MCF 10A (cell line): ENCODE measurements around the gene SUCLG2. TPM values are rescaled to one million over a fixed set of nuclear protein-coding genes. Genes with fewer than 3 reads are reported as not detected.

Source experiments
- BruUV-seq: library from RNA; stranded (reverse); fragments of 400-500 nt; replicated peaks from 2 replicates; lab custom pipeline; 2021; lab: Mats Ljungman, UMichigan
- CTCF ChIA-PET: fragments of 300-600 bp; sonication (Branson Sonifier 250); formaldehyde crosslinking; extraction: SDS; loops from one replicate; lab custom pipeline; 2021; ENCODE audit warnings: antibody characterized with exemption, inconsistent platforms; lab: Yijun Ruan, JAX
- POLR2A ChIA-PET: fragments of 300-600, 350-650 bp; sonication (Branson Sonifier 250); formaldehyde crosslinking; extraction: SDS; loops from one replicate; lab custom pipeline; 2020; ENCODE audit warnings: antibody characterized with exemption, inconsistent platforms; lab: Yijun Ruan, JAX
- DNase-seq: peaks from one replicate; pipeline ENCODE4 v3.0.0-alpha.2; 2018; ENCODE audit not compliant: unreplicated experiment
- H3K27ac Mint-ChIP-seq: one replicate; pipeline ENCODE4 v1.8.0; 2022; ENCODE audit warnings: mild to moderate bottlenecking, low read depth, mixed read lengths; ENCODE audit not compliant: unreplicated experiment
- H3K27me3 Mint-ChIP-seq: one replicate; pipeline ENCODE4 v1.8.0; 2022; ENCODE audit warnings: mixed read lengths; ENCODE audit not compliant: insufficient read depth, unreplicated experiment
- H3K36me3 Mint-ChIP-seq: one replicate; pipeline ENCODE4 v1.8.0; 2022; ENCODE audit warnings: mild to moderate bottlenecking, moderate library complexity, mixed read lengths; ENCODE audit not compliant: insufficient read depth, unreplicated experiment
- H3K4me1 Mint-ChIP-seq: one replicate; pipeline ENCODE4 v1.8.0; 2022; ENCODE audit warnings: mixed read lengths; ENCODE audit not compliant: insufficient read depth, unreplicated experiment
- H3K4me3 Mint-ChIP-seq: one replicate; pipeline ENCODE4 v1.8.0; 2022; ENCODE audit warnings: mild to moderate bottlenecking, moderate library complexity, mixed read lengths; ENCODE audit not compliant: unreplicated experiment
- H3K9me3 Mint-ChIP-seq: one replicate; pipeline ENCODE4 v1.8.0; 2022; ENCODE audit warnings: mixed read lengths; ENCODE audit not compliant: unreplicated experiment
- intact Hi-C: fragments of 100-400 bp; cut with micrococcal nuclease; formaldehyde crosslinking; loops from 2 replicates; pipeline ENCODE4 v1.14.1; 2022
- total RNA-seq: library from RNA; stranded (reverse); gene quantifications from 2 replicates; pipeline ENCODE4 v1.2.3, GENCODE V29; 2022
- TF ChIP-seq, protein P1 (sequence below): fragments of 200-600 bp; IDR thresholded peaks from one replicate; pipeline ENCODE4 v1.8.0; 2022; ENCODE audit warnings: antibody characterized with exemption, mild to moderate bottlenecking; ENCODE audit not compliant: unreplicated experiment

Gene SUCLG2
- total RNA-seq, 1 experiment from 2014 or later = 55.6 TPM

DNA sequence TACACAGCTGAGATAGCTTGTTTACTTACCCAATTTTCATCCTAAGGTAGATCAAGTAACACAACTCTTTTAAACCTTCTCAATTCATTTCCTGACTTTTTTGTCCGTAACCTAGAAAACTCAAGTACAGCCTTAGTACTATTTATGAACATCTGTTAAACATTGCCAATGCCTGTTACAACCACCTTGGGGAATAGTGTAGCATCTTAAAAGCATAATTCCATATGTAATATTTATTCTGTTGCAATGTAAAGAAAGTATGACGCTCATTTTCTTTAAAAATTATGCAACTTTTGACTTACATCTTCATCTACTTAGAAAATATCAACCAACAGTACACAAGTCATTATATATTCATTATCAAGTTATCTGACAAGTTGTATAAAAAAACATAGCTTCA lies 54.6 kb downstream of the SUCLG2 start:
- peaks cover 30% of the 10 kb centered on the region for H3K36me3 Mint-ChIP-seq
- no peak overlapping the region for H3K27ac Mint-ChIP-seq
- peaks cover 14% of the 10 kb centered on the region for H3K4me1 Mint-ChIP-seq
- TF ChIP-seq, protein P1, sequence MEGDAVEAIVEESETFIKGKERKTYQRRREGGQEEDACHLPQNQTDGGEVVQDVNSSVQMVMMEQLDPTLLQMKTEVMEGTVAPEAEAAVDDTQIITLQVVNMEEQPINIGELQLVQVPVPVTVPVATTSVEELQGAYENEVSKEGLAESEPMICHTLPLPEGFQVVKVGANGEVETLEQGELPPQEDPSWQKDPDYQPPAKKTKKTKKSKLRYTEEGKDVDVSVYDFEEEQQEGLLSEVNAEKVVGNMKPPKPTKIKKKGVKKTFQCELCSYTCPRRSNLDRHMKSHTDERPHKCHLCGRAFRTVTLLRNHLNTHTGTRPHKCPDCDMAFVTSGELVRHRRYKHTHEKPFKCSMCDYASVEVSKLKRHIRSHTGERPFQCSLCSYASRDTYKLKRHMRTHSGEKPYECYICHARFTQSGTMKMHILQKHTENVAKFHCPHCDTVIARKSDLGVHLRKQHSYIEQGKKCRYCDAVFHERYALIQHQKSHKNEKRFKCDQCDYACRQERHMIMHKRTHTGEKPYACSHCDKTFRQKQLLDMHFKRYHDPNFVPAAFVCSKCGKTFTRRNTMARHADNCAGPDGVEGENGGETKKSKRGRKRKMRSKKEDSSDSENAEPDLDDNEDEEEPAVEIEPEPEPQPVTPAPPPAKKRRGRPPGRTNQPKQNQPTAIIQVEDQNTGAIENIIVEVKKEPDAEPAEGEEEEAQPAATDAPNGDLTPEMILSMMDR = no peak
- ChIA-PET CTCF (interaction anchor here (0.6 to 1.4 kb wide), 2 partner anchors 8 to 38 kb away, joined by 3 read pairs; no protein-coding TSS in a partner anchor), POLR2A (no interaction called here)
- H3K27me3 Mint-ChIP-seq = no peaks in the 10 kb centered on the region
- no TSS peak for BruUV-seq
- intact Hi-C loops = loop anchor here (10.0 kb wide), 1 partner anchor 195 kb away; no protein-coding TSS in a partner anchor
- H3K9me3 Mint-ChIP-seq = no peaks in the 10 kb centered on the region
- DNase-seq = no peak
- no peak overlapping the region for H3K4me3 Mint-ChIP-seq

DNA sequence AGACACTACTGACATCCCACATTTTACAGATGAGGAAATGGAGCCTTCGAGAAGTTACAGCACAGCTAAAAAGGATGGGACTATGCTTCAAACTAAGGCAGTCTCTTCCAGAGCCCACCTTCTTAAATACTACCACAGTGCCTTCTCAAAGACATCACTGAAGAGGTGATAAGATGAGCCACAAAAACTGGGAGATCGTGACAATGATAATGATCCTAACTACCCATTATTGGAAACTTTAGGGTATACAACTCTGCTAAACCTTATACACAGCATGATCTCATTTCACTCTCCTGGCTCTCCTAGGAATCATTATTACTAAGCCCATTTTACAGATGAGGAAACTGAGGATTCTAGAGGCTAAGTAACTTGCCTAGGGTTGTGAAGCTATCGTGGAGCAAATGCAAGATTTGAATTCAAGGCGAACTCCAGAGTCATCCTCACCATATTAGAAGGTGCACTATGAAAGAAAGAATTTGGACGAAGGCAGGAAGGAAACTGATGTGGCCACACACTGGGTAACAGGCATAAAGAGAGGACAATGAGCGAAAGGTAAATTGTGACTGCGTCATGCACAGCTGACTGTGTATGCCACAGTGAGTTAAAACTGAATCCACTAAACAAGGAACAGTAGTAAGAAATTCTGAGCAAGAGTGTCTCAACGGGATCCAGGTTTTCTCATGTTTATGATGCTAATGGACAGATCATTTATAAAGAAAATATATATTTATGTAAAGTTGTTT lies 55.4 kb downstream of the SUCLG2 start:
- ChIA-PET CTCF (interaction anchor here (1.1 kb wide), 1 partner anchor 51 kb away, joined by 3 read pairs; no protein-coding TSS in a partner anchor), POLR2A (no interaction called here)
- intact Hi-C loops = loop anchor here (10.0 kb wide), 1 partner anchor 196 kb away; no protein-coding TSS in a partner anchor
- no TSS peak for BruUV-seq
- no peaks in the 10 kb centered on the region for H3K9me3 Mint-ChIP-seq
- TF ChIP-seq, protein P1 = no peak
- no peak for DNase-seq
- peaks cover 12% of the 10 kb centered on the region for H3K4me1 Mint-ChIP-seq
- H3K36me3 Mint-ChIP-seq = peaks cover 28% of the 10 kb centered on the region
- H3K4me3 Mint-ChIP-seq = no peak overlapping the region
- no peak overlapping the region for H3K27ac Mint-ChIP-seq
- no peaks in the 10 kb centered on the region for H3K27me3 Mint-ChIP-seq

DNA sequence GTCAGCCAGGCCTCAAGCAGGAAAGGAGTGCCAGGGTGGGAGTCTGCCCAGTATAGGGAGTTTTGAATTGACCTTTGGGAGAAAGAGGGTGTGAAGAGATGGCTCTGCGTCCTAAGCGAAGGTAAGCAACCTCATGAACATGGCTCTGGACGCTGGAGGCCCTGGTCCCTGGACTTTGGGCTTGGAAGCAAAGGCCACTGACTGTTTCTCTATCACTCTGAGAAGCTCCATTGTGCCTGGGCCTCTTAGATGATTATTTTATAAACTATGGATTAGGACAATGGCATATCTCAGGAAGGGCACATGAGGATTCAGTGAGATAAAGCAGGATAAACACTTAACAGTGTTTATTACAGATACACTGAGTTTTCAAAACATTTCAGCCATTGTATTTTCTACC lies 59.0 kb downstream of the SUCLG2 start:
- Mint-ChIP-seq H3K27ac (no peak overlapping the region), H3K9me3 (no peaks in the 10 kb centered on the region), H3K4me3 (no peak overlapping the region), H3K27me3 (no peaks in the 10 kb centered on the region), H3K36me3 (peaks cover 41% of the 10 kb centered on the region), H3K4me1 (peaks cover 13% of the 10 kb centered on the region)
- CTCF ChIA-PET = interaction anchor here (0.7 to 1.1 kb wide), 2 partner anchors 13 to 17 kb away, joined by 3 to 4 read pairs; no protein-coding TSS in a partner anchor
- no peak for DNase-seq
- BruUV-seq = no TSS peak
- POLR2A ChIA-PET = interaction anchor here (1.1 kb wide), 1 partner anchor 59 kb away, joined by 4 read pairs; the partner anchor contains the start of gene SUCLG2
- intact Hi-C loops = loop anchor here (10.0 kb wide), 1 partner anchor 199 kb away; no protein-coding TSS in a partner anchor
- TF ChIP-seq, protein P1 = no peak

DNA sequence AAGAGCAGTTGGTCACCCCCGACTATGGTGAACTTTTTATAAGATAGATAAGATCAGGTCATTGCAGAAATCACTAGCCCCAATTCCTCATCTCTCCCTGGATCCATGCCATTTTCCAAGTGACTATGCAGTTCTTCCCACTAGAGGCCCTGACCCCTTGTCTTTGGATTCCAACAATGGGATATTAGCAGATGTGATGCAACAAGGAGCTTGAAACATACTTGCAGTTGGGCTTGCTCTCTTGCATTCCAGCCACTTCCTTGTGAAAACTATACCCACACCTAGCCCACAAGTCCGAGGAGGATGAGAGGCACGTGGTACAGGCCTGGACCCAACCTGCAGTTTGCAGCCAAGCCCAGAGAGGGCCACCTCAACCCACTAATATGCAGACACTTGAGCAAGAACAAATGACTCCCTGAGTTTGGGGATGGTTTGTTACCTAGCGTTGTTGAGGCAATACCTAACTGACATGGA lies 60.6 kb downstream of the SUCLG2 start:
- no peaks in the 10 kb centered on the region for H3K27me3 Mint-ChIP-seq
- peaks cover 26% of the 10 kb centered on the region for H3K36me3 Mint-ChIP-seq
- no peaks in the 10 kb centered on the region for H3K9me3 Mint-ChIP-seq
- no peak overlapping the region for H3K4me3 Mint-ChIP-seq
- intact Hi-C loops = loop anchor here (10.0 kb wide), 1 partner anchor 201 kb away; no protein-coding TSS in a partner anchor
- peaks cover 13% of the 10 kb centered on the region for H3K4me1 Mint-ChIP-seq
- CTCF ChIA-PET = interaction anchor here (1.3 kb wide), 1 partner anchor 31 kb away, joined by 3 read pairs; no protein-coding TSS in a partner anchor
- POLR2A ChIA-PET = no interaction called here
- BruUV-seq = no TSS peak
- DNase-seq = peak; percentile 47
- TF ChIP-seq, protein P1 = peak; percentile 15
- no peak overlapping the region for H3K27ac Mint-ChIP-seq
